Measurements from ENCODE around the gene TMEM163.

GRCh38 chr2:134500211-134500935 lies 218.4 kb downstream of the TMEM163 start:
- TF ChIP-seq CTCF (IDR thresholded peaks at IDR 0.05; ENCODE audit: insufficient read depth, low read depth, low read length) (no peak), EZH2 (IDR thresholded peaks at IDR 0.05; ENCODE audit: insufficient read depth, low read length) (no peak)

Data from astrocyte (in vitro differentiated cells and primary cell).